HG02642 (cell line): ENCODE data around the gene NAA16.
"Not testable (repeated sequence)": the region's sequence is repeated elsewhere in the genome, so short reads cannot be mapped to it uniquely, and the experiment has no call there.

Source experiments
- ATAC-seq: cut with Tn5 transposase; IDR thresholded peaks from one replicate; pipeline ENCODE4 v1.9.1; 2021; ENCODE audit warnings: mild to moderate bottlenecking; ENCODE audit not compliant: unreplicated experiment, poor library complexity

The NAA16 gene

GRCh38 chr13:41310963-41311405 lies at the start of gene NAA16:
Gene NAA16 (plus strand): TSS chr13:41311267. CDS start chr13:41311529, 262 bp downstream.
- peak; percentile 85 for ATAC-seq

DNA sequence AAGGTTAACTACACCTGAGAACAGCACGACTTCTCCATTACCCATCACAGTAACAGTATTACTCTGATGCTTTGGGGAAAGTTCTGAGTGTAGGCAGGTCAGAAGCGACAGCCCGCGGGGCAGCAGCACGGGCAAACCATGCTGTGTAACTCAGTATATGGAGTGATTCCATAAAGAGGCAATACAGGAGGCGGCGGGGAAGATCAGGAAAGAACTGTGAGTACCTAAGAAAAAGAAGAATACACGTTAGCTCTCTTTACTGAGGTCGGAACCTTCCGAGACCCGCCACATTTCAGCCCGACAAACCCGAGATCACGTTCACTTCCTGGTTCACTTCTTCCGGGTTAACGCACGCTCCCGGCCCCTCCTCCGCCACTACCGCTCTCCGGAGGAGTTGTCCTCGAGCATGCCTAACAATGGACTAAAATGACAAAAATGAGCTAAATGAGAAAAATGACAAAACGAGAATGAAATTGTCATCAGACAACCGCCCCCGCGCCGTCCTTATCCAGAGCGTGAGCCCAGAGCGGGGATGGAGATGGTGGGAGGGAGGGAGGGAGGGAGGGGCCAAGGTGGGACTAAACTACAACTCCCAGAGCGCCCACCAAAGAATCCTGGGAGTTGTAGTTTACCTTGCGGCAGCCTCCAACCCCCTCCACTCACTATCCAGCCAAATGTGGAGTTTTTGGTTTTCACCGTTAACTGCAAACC lies 47.7 kb upstream of the NAA16 start, which contains the start of gene MTRF1:
MTRF1 (minus strand) TSS at position 316 of the 711 bp plus-strand sequence. CDS start 2,669 bp downstream, outside the sequence.
- peak; percentile 96 for ATAC-seq

DNA sequence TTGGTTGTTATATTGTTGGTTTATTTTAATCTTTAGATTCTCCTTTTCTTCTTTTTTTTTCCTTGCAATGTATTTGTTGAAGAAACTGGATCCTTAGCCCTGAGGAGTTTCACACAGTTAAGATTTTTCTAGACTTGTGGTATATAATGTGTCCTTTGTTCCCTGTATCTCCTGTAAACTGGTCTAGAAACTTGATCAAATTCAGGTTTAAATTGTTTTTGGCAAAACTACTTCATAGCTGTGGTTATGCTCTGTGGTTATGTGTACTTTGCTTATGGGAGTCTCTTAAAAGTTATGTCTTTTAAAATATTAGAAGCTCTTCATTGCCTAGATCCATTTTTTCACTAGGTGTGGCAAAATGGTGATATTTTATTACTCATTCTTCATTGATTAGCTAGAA lies 44.0 kb upstream of the NAA16 start:
- no peak for ATAC-seq

- ATAC-seq: no peak
These were observed 42.3 kb upstream of the NAA16 start for GRCh38 chr13:41268764-41269163.

DNA sequence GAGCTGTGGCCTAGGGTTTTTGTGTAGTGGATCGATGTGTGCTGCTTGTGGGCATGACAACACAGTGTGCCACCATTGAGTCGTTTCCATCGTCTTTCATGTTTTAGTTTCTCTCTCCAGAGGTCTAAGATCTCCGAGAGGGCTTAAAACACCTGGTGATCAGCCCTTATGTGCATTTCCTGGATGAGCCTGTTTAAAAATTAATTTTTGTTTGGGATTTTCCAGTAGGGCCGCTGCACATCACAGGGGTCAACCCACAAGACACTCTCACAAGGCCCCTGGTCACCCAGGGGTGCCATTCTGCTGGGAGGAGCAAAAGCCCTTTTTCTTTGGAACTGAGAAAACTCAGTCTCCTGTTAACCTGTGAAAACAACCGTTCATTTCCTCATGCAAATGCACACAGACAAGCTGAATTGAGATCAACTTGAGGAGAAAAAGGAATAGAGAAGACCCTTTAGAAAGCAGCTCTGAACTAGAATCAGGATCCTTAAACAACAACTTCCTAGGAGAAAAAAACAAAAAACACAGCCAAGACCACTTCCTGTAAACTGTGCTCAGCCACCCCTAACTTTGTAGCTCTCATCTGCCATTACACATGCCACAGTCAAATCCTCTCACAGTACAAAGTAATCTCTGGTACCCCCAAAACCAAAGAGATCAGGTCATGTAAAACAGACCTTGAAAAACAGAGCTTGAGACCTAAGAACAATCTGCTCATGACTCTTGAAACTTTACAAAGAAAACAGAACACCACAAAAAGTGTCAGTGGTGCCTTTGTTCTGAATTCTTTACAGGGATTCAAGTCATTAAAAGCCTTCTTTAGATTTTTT lies 39.4 kb upstream of the NAA16 start:
- no peak for ATAC-seq

DNA sequence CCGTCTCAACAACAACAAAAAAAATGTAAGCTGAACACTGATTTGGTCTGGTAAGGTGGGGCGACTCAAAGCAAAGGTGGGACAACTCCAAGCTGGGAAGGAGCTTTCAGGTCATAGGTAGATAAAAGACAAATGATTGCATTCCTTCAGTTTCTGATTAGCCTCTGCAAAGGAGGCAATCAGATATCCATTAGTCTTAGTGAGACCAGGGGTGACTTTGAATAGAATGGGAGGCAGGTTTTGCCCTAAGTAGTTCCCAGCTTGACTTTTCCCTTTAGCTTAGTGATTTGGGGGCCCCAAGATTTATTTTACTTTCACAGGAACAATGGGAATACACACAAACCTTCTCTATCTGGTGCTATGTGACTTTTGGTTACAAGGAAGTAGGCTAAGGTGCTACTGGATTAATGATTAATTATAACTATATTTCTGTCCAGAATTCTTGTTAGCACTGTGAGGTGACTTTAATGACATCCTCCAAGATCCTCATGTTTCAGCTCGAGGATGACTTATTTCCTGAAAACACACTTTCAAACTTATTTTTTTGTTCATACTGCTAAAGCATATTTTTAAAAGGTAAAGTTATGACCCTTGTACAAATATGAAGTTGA lies 37.1 kb upstream of the NAA16 start:
- no peak for ATAC-seq

GRCh38 chr13:41274881-41275280 lies 36.2 kb upstream of the NAA16 start:
- no peak for ATAC-seq

GRCh38 chr13:41276824-41277223 lies 34.2 kb upstream of the NAA16 start:
- ATAC-seq: no peak

DNA sequence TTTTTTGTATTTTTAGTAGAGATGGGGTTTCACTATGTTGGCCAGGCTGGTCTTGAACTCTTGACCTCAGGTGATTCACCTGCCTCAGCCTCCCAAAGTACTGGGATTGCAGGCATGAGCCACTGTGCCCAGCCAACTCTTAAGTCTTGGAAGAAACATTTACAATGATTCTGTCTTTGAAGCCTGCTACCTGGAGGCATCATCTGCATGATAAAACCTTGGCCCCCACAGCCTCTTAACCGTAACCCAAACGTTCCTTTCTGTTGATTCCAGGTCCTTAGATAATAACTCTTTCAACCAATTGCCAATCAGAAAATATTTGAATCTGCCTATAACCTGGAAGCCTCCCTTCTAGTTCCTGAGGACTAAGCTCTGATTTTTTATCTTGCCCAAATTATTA lies 31.9 kb upstream of the NAA16 start:
- ATAC-seq: not testable (repeated sequence)

GRCh38 chr13:41282129-41282571 lies 28.9 kb upstream of the NAA16 start:
- no peak for ATAC-seq

- ATAC-seq: no peak
These were observed 26.4 kb upstream of the NAA16 start for GRCh38 chr13:41284512-41285288.

GRCh38 chr13:41286370-41286769 lies 24.7 kb upstream of the NAA16 start:
- no peak for ATAC-seq

DNA sequence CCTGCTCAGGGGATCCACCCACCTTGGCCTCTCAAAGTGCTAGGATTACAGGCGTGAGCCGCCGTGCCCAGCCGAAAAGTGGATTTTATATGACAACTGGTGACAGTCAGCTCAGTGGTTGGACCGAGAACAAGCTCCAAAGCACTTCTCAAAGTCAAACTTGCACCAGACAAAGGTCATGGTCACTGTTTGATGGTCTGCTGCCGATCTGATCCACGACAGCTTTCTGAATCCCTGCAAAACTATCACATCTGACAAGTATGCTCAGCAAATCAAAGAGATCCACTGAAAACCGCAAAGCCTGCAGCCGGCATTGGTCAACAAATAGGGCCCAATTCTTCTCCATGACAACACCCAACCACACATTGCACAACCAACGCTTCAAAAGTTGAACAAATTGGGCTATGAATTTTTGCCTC lies 21.6 kb upstream of the NAA16 start:
- ATAC-seq: no peak

DNA sequence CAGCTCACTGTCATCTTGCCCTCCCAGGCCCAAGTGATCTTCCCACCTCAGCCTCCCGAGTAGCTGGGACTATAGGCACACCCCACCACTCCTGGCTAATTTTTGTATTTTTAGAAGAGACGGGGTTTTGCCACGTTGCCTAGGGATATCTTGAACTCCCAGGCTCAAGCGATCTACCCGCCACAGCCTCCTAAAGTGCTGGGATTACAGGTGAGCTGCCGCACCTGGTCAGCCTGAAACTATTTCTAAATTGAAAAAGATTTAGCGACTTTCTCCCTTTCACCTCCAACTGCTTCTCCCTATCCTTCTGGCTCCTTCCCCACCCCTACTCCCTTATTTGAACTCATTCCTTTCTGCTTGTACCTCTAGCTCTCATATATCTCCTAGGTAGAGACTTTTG lies 19.8 kb upstream of the NAA16 start:
- ATAC-seq: no peak

GRCh38 chr13:41293272-41293671 lies 17.8 kb upstream of the NAA16 start:
- ATAC-seq: no peak

- no peak for ATAC-seq
These were observed 16.2 kb upstream of the NAA16 start for GRCh38 chr13:41294914-41295313.

GRCh38 chr13:41295973-41296372 lies 15.1 kb upstream of the NAA16 start:
- ATAC-seq: no peak

- no peak for ATAC-seq
These were observed 14.0 kb upstream of the NAA16 start for GRCh38 chr13:41296879-41297646.

GRCh38 chr13:41299316-41300094 lies 11.6 kb upstream of the NAA16 start:
- no peak for ATAC-seq
